Right atrium auricular region (tissue), 2 donors: ENCODE data around the gene BRCA1. TPM values are rescaled to one million over a fixed set of nuclear protein-coding genes. Genes with fewer than 3 reads are reported as not detected.
"Not testable (repeated sequence)": the region's sequence is repeated elsewhere in the genome, so short reads cannot be mapped to it uniquely, and the experiment has no call there.

ENCODE experiments used
- DNase-seq: peaks from one replicate; pipeline ENCODE4 v3.0.0-alpha.2; 2019; ENCODE audit warnings: low spot score
- H3K27ac ChIP-seq, 2 donors: fragments of 200-600 bp; sonication (generic); 1 replicate in 1 of 2; 2 replicates in 1 of 2; pipeline ENCODE4 v1.5.1; 2016 to 2019
- H3K27me3 ChIP-seq, 2 donors: fragments of 200-600 bp; sonication (generic); one replicate each; pipeline versions ENCODE4 v1.5.1 to v1.6.0; 2017 to 2019
- H3K36me3 ChIP-seq: fragments of 200-600 bp; sonication (generic); one replicate; pipeline ENCODE4 v1.5.1; 2016
- H3K4me1 ChIP-seq, 2 donors: fragments of 200-600 bp; sonication (generic); one replicate each; pipeline versions ENCODE4 v1.5.1 to v1.6.0; 2017 to 2019
- H3K4me3 ChIP-seq, 2 donors: fragments of 200-600 bp; sonication (generic); 1 replicate in 1 of 2; 2 replicates in 1 of 2; pipeline ENCODE4 v1.5.1; 2017 to 2019; ENCODE audit warnings: mild to moderate bottlenecking in 1 of 2, moderate library complexity in 1 of 2
- H3K9me3 ChIP-seq, 2 donors: fragments of 200-600 bp; sonication (generic); one replicate each; pipeline ENCODE4 v1.5.1; 2019
- CTCF ChIP-seq, 2 donors: fragments of 200-600 bp; sonication (generic); IDR thresholded peaks; one replicate each; pipeline ENCODE4 v1.5.1; 2019; ENCODE audit warnings: antibody characterized with exemption in 2 of 2
- total RNA-seq, 2 donors: library from RNA; depleted of rRNA; stranded (reverse); fragments of >200 nt; gene quantifications; one replicate each; pipeline ENCODE4 v1.1.0, GENCODE V29; 2016

BRCA1 gene
- total RNA-seq, 2 donors from 2014 or later: 5.4 to 8.4 TPM

GRCh38 chr17:43104665-43105064, 20.5 kb downstream of the BRCA1 start:
- DNase-seq: no peak
- Histone ChIP-seq H3K27ac (no peak overlapping the region), H3K27me3 (no peaks in the 10 kb centered on the region), H3K9me3 (no peaks in the 10 kb centered on the region), H3K4me3 (no peak overlapping the region), H3K36me3 (no peaks in the 10 kb centered on the region), H3K4me1 (no peaks in the 10 kb centered on the region)
- TF ChIP-seq CTCF (IDR thresholded peaks at IDR 0.05): no peak

- H3K9me3 ChIP-seq, H3K4me1 ChIP-seq, DNase-seq: not testable (repeated sequence)
These were observed 29.8 kb downstream of the BRCA1 start for GRCh38 chr17:43095364-43095763.

GRCh38 chr17:43094129-43094835, 30.9 kb downstream of the BRCA1 start:
- H3K4me3 ChIP-seq: no peak overlapping the region

More at GRCh38 chr17:43095364-43095763, 29.8 kb downstream of the BRCA1 start:
- not testable (repeated sequence) for H3K27me3 ChIP-seq, H3K4me3 ChIP-seq, H3K27ac ChIP-seq, H3K36me3 ChIP-seq

GRCh38 chr17:43092901-43093300, 32.3 kb downstream of the BRCA1 start:
- Histone ChIP-seq H3K4me1 (no peaks in the 10 kb centered on the region), H3K9me3 (no peaks in the 10 kb centered on the region), H3K27ac (no peak overlapping the region), H3K4me3 (no peak overlapping the region), H3K27me3 (no peaks in the 10 kb centered on the region), H3K36me3 (no peaks in the 10 kb centered on the region)
- TF ChIP-seq CTCF (IDR thresholded peaks at IDR 0.05): no peak
- DNase-seq: no peak

More at GRCh38 chr17:43094129-43094835, 30.9 kb downstream of the BRCA1 start:
- no peak for DNase-seq
- no peak for TF ChIP-seq CTCF (IDR thresholded peaks at IDR 0.05)
- Histone ChIP-seq H3K27ac (no peak overlapping the region), H3K36me3 (no peaks in the 10 kb centered on the region), H3K4me1 (no peaks in the 10 kb centered on the region), H3K9me3 (no peaks in the 10 kb centered on the region), H3K27me3 (no peaks in the 10 kb centered on the region)

GRCh38 chr17:43090022-43090421, 35.1 kb downstream of the BRCA1 start:
- H3K4me3 ChIP-seq: no peak overlapping the region
- no peak overlapping the region for H3K27ac ChIP-seq
- H3K9me3 ChIP-seq: no peaks in the 10 kb centered on the region
- TF ChIP-seq CTCF (IDR thresholded peaks at IDR 0.05): no peak
- no peaks in the 10 kb centered on the region for H3K27me3 ChIP-seq
- no peak for DNase-seq
- no peaks in the 10 kb centered on the region for H3K4me1 ChIP-seq
- H3K36me3 ChIP-seq: no peaks in the 10 kb centered on the region

- Histone ChIP-seq H3K9me3 (no peaks in the 10 kb centered on the region), H3K4me3 (no peak overlapping the region), H3K4me1 (peaks cover 0 to 8% of the 10 kb centered on the region in 2 donors), H3K27ac (no peak overlapping the region), H3K27me3 (no peaks in the 10 kb centered on the region), H3K36me3 (no peaks in the 10 kb centered on the region)
- TF ChIP-seq CTCF (IDR thresholded peaks at IDR 0.05): no peak
- DNase-seq: no peak
These were observed 39.7 kb downstream of the BRCA1 start for GRCh38 chr17:43085474-43085873.
